ENCODE results near the gene CLEC4C.
"Not testable (repeated sequence)": the region's sequence is repeated elsewhere in the genome, so short reads cannot be mapped to it uniquely, and the experiment has no call there.

Gene CLEC4C

GRCh38 chr12:7747246-7747645, at the start of gene CLEC4C:
Gene CLEC4C, minus strand, starts transcription at chr12:7747375. Its CDS starts 27 bp downstream, at chr12:7747348.
- no peak for DNase-seq

GRCh38 chr12:7793211-7793610, 46.0 kb upstream of the CLEC4C start:
- DNase-seq: no peak

- not testable (repeated sequence) for DNase-seq
Measured at GRCh38 chr12:7788884-7789528, 41.8 kb upstream of the CLEC4C start, which contains the start of gene NANOG. Gene NANOG, plus strand, starts transcription at chr12:7789402. Its CDS starts 213 bp downstream, at chr12:7789615.

GRCh38 chr12:7788294-7788660, 41.1 kb upstream of the CLEC4C start:
- no peak for DNase-seq

GRCh38 chr12:7787574-7788293, 40.6 kb upstream of the CLEC4C start:
- no peak for DNase-seq

- no peak for DNase-seq
Measured at GRCh38 chr12:7784701-7785100, 37.5 kb upstream of the CLEC4C start.

- DNase-seq: not testable (repeated sequence)
Measured at GRCh38 chr12:7783433-7783832, 36.3 kb upstream of the CLEC4C start.

- no peak for DNase-seq
Measured at GRCh38 chr12:7782055-7782454, 34.9 kb upstream of the CLEC4C start.

GRCh38 chr12:7781274-7781673, 34.1 kb upstream of the CLEC4C start:
- no peak for DNase-seq

GRCh38 chr12:7769999-7770398, 22.8 kb upstream of the CLEC4C start:
- DNase-seq: no peak

GRCh38 chr12:7758766-7759140, 11.6 kb upstream of the CLEC4C start:
- DNase-seq: no peak

- DNase-seq: no peak
Measured at GRCh38 chr12:7756993-7757392, 9.8 kb upstream of the CLEC4C start.

GRCh38 chr12:7755668-7756067, 8.5 kb upstream of the CLEC4C start:
- DNase-seq: not testable (repeated sequence)

GRCh38 chr12:7751941-7752922, 5.1 kb upstream of the CLEC4C start:
- DNase-seq: not testable (repeated sequence)

- DNase-seq: no peak
Measured at GRCh38 chr12:7751394-7751793, 4.2 kb upstream of the CLEC4C start.

- DNase-seq: no peak
Measured at GRCh38 chr12:7750350-7750749, 3.2 kb upstream of the CLEC4C start.

- no peak for DNase-seq
Measured at GRCh38 chr12:7749442-7749841, 2.3 kb upstream of the CLEC4C start.

- no peak for DNase-seq
Measured at GRCh38 chr12:7748852-7749251, 1.7 kb upstream of the CLEC4C start.

GRCh38 chr12:7732993-7733392, 14.2 kb downstream of the CLEC4C start:
- DNase-seq: no peak

- no peak for DNase-seq
Measured at GRCh38 chr12:7731486-7731885, 15.7 kb downstream of the CLEC4C start.

GRCh38 chr12:7730984-7731383, 16.2 kb downstream of the CLEC4C start:
- not testable (repeated sequence) for DNase-seq

GRCh38 chr12:7729746-7730145, 17.4 kb downstream of the CLEC4C start:
- no peak for DNase-seq

- no peak for DNase-seq
Measured at GRCh38 chr12:7723926-7724325, 23.2 kb downstream of the CLEC4C start.
